OCI-LY1 (cell line): Measurements from ENCODE around the gene RALGPS2.

Experiments
- H2AFZ ChIP-seq: fragments of 200-600 bp; sonication (generic), shearing (Covaris generic); 2 replicates; pipeline ENCODE4 v1.6.0; 2014; ENCODE audit warnings: antibody characterized with exemption, mild to moderate bottlenecking, low read length
- H3F3A ChIP-seq: fragments of 200-600 bp; sonication (generic), shearing (Covaris generic); 2 replicates; pipeline ENCODE4 v1.6.0; 2014; ENCODE audit warnings: mild to moderate bottlenecking, antibody characterized with exemption, low read length, moderate library complexity; ENCODE audit not compliant: insufficient read depth
- H3K27ac ChIP-seq: fragments of 200-600 bp; sonication (generic); 2 replicates; pipeline ENCODE4 v1.5.1; 2014; ENCODE audit warnings: low read length, mixed run types, mild to moderate bottlenecking, low read depth; ENCODE audit not compliant: poor library complexity, severe bottlenecking
- H3K27me3 ChIP-seq: fragments of 200-600 bp; sonication (generic); 2 replicates; pipeline ENCODE4 v1.6.0; 2014; ENCODE audit warnings: antibody characterized with exemption, mild to moderate bottlenecking, low read length, moderate library complexity; ENCODE audit not compliant: insufficient read depth
- H3K36me3 ChIP-seq: fragments of 200-600 bp; sonication (generic); 2 replicates; pipeline ENCODE4 v1.6.1; 2014; ENCODE audit warnings: mild to moderate bottlenecking, antibody characterized with exemption, low read length, moderate library complexity, mixed read lengths; ENCODE audit not compliant: insufficient read depth
- H3K4me1 ChIP-seq: fragments of 200-600 bp; sonication (generic); 2 replicates; pipeline ENCODE4 v1.5.1; 2014; ENCODE audit warnings: mild to moderate bottlenecking, low read length, moderate library complexity; ENCODE audit not compliant: insufficient read depth, severe bottlenecking
- H3K4me2 ChIP-seq: fragments of 200-600 bp; sonication (generic), shearing (Covaris generic); 2 replicates; pipeline ENCODE4 v1.6.1; 2014; ENCODE audit warnings: low read length
- H3K4me3 ChIP-seq: fragments of 200-600 bp; sonication (generic); 2 replicates; pipeline ENCODE4 v1.5.1; 2014; ENCODE audit warnings: low read length, low read depth, mild to moderate bottlenecking, mixed read lengths; ENCODE audit not compliant: poor library complexity, severe bottlenecking
- H3K79me2 ChIP-seq: fragments of 200-600 bp; shearing (Covaris generic); 2 replicates; pipeline ENCODE4 v1.6.1; 2016; ENCODE audit warnings: mixed run types, low read length, mixed read lengths; ENCODE audit not compliant: insufficient read depth
- H3K9ac ChIP-seq: fragments of 200-600 bp; sonication (generic), shearing (Covaris generic); 2 replicates; pipeline ENCODE4 v1.6.1; 2014; ENCODE audit warnings: mild to moderate bottlenecking, low read length, mixed read lengths
- H3K9me2 ChIP-seq: fragments of 200-600 bp; sonication (generic), shearing (Covaris generic); 2 replicates; pipeline ENCODE4 v1.6.1; 2014; ENCODE audit warnings: low read depth, mild to moderate bottlenecking, low read length, mixed read lengths
- H3K9me3 ChIP-seq: fragments of 200-600 bp; shearing (Covaris generic); 2 replicates; pipeline ENCODE4 v1.6.1; 2014; ENCODE audit warnings: low read length, mixed read lengths
- H4K20me1 ChIP-seq: fragments of 200-600 bp; sonication (generic), shearing (Covaris generic); 2 replicates; pipeline ENCODE4 v1.6.0; 2016; ENCODE audit warnings: mild to moderate bottlenecking, low read length; ENCODE audit not compliant: insufficient read depth
- CTCF ChIP-seq: fragments of 200-600 bp; sonication (generic), shearing (Covaris generic); IDR thresholded peaks from 2 replicates; pipeline ENCODE4 v1.5.1; 2017; ENCODE audit warnings: mild to moderate bottlenecking, antibody characterized with exemption, low read length, moderate library complexity, mixed read lengths
- EZH2 ChIP-seq: fragments of 200-600 bp; sonication (generic), shearing (Covaris generic); IDR thresholded peaks from 2 replicates; pipeline ENCODE4 v1.8.0; 2017; ENCODE audit warnings: borderline replicate concordance, mixed run types, mild to moderate bottlenecking, antibody characterized with exemption, low read length, moderate library complexity, mixed read lengths

The RALGPS2 gene

DNA sequence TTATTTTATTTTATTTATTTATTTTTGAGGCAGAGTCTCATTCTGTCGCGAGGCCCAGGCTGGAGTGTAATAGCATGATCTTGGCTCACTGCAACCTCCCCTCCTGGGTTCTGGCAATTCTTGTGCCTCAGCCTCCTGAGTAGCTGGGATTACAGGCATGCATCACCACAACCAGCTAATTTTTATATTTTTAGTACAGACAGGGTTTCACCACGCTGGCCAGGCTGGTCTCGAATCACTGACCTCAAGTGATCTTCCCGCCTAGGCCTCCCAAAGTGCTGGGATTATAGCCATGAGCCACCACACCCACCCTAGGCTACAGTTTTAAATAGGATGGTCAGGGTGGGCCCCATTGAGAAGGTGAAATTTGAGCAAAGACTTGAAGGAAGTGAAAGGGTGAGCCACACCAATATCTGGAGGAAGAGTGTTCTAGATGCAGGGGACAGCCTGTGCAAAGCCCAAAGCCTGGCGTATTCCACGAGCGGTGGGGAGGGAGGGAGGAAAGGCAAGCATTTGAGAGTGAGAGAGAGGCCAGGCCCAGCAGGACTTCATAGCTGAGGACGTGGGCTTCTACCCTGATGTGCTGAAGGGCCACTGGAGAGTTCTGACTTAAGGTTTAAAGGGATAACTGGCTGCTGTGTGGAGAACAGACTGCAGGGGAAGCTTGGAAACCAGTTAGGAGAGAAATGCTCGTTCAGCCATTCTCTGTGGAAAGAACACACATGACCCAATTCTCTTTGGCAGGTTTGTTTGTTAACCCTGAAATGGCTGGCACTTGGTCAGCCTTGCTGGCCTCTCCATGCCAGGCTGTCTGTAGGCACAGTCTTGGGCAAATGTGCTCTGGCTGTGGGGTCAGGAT lies 238.0 kb downstream of the RALGPS2 start:
- no peaks in the 10 kb centered on the region for H3K27me3 ChIP-seq
- H3K79me2 ChIP-seq: no peaks in the 10 kb centered on the region
- TF ChIP-seq CTCF (no peak), EZH2 (no peak)
- no peak overlapping the region for H3K9ac ChIP-seq
- H3F3A ChIP-seq: no peaks in the 10 kb centered on the region
- H3K4me3 ChIP-seq: no peak overlapping the region
- H4K20me1 ChIP-seq: no peaks in the 10 kb centered on the region
- H3K27ac ChIP-seq: no peak overlapping the region
- H2AFZ ChIP-seq: no peak overlapping the region
- no peaks in the 10 kb centered on the region for H3K36me3 ChIP-seq
- no peaks in the 10 kb centered on the region for H3K9me2 ChIP-seq
- H3K4me2 ChIP-seq: no peak overlapping the region
- no peaks in the 10 kb centered on the region for H3K4me1 ChIP-seq
- no peaks in the 10 kb centered on the region for H3K9me3 ChIP-seq

GRCh38 chr1:178964469-178965330 lies 239.7 kb downstream of the RALGPS2 start:
- H3K9me3 ChIP-seq: no peaks in the 10 kb centered on the region
- no peak overlapping the region for H2AFZ ChIP-seq
- no peaks in the 10 kb centered on the region for H3K27me3 ChIP-seq

DNA sequence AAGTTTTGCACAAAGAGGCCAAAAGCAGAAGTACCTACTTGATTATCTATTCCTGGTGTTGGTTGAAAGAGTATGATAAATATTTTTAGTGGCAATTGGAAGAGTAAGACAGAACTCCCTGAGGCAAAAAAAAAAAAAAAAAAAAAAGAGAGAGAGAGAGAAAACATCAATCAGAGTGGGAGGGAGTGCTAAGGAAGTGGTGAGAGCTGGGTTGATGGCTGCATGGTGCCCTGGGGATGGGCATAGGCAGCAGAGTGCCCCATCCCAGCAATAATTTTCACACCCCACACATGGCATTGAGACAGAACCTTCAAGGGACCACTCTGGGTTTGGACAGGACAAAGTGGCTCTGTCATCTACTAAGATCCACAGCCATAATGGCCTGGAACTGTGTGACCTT lies 241.3 kb downstream of the RALGPS2 start:
- H3K36me3 ChIP-seq: no peaks in the 10 kb centered on the region
- H3K4me2 ChIP-seq: no peak overlapping the region
- H3K79me2 ChIP-seq: no peaks in the 10 kb centered on the region
- H3F3A ChIP-seq: no peaks in the 10 kb centered on the region
- no peaks in the 10 kb centered on the region for H3K4me1 ChIP-seq
- no peak overlapping the region for H3K4me3 ChIP-seq
- H3K27me3 ChIP-seq: no peaks in the 10 kb centered on the region
- H3K9me2 ChIP-seq: no peaks in the 10 kb centered on the region
- H4K20me1 ChIP-seq: no peaks in the 10 kb centered on the region
- no peak overlapping the region for H2AFZ ChIP-seq
- no peak overlapping the region for H3K9ac ChIP-seq
- no peak for TF ChIP-seq CTCF
- no peak for TF ChIP-seq EZH2
- no peak overlapping the region for H3K27ac ChIP-seq
- no peaks in the 10 kb centered on the region for H3K9me3 ChIP-seq

More at GRCh38 chr1:178964469-178965330, 239.7 kb downstream of the RALGPS2 start:
- H3K9ac ChIP-seq: no peak overlapping the region
- no peak overlapping the region for H3K27ac ChIP-seq
- H3K79me2 ChIP-seq: no peaks in the 10 kb centered on the region
- H3K4me2 ChIP-seq: no peak overlapping the region
- H3F3A ChIP-seq: no peaks in the 10 kb centered on the region
- H3K36me3 ChIP-seq: no peaks in the 10 kb centered on the region
- no peaks in the 10 kb centered on the region for H3K4me1 ChIP-seq
- H4K20me1 ChIP-seq: no peaks in the 10 kb centered on the region
- no peak overlapping the region for H3K4me3 ChIP-seq
- TF ChIP-seq EZH2: no peak
- TF ChIP-seq CTCF: no peak
- no peaks in the 10 kb centered on the region for H3K9me2 ChIP-seq
